Heart right ventricle (tissue), 16 donors: Measurements from ENCODE around the gene MRPS18A. TPM values are rescaled to one million over a fixed set of nuclear protein-coding genes. Genes with fewer than 3 reads are reported as not detected.
A peak's percentile ranks its signal among the peaks of the same experiment; 100 is the strongest.

Experiments
- ATAC-seq, 8 donors: fragments of 200-7000 bp; cut with Tn5 transposase; one replicate each; pipeline ENCODE4 v1.9.1; 2020; ENCODE audit warnings: mild to moderate bottlenecking in 8 of 8, moderate library complexity in 8 of 8, moderate number of reproducible peaks in 1 of 8
- DNase-seq, 2 donors: peaks; one replicate each; pipeline ENCODE4 v3.0.0-alpha.2; 2020
- H3K27ac ChIP-seq, 10 donors: fragments of 200-600 bp; sonication (generic) in 2 of 10; one replicate each; pipeline versions ENCODE4 v1.5.0 to v1.8.0; 2020 to 2022; ENCODE audit warnings: mild to moderate bottlenecking in 3 of 10
- H3K27me3 ChIP-seq, 7 donors: fragments of 200-600 bp; one replicate each; pipeline ENCODE4 v1.8.0; 2021 to 2022; ENCODE audit warnings: mild to moderate bottlenecking in 2 of 7
- H3K36me3 ChIP-seq, 9 donors: fragments of 200-600 bp; sonication (generic) in 1 of 9; one replicate each; pipeline versions ENCODE4 v1.5.0 to v1.8.0; 2020 to 2022; ENCODE audit warnings: mild to moderate bottlenecking in 2 of 9
- H3K4me1 ChIP-seq, 9 donors: fragments of 200-600 bp; sonication (generic) in 1 of 9; one replicate each; pipeline versions ENCODE4 v1.5.0 to v1.8.0; 2020 to 2022; ENCODE audit warnings: mild to moderate bottlenecking in 4 of 9
- H3K4me3 ChIP-seq, 10 donors: fragments of 200-600 bp; sonication (generic) in 2 of 10; one replicate each; pipeline versions ENCODE4 v1.5.0 to v1.8.0; 2020 to 2022; ENCODE audit warnings: mild to moderate bottlenecking in 7 of 10, moderate library complexity in 2 of 10
- H3K9me3 ChIP-seq, 11 donors: fragments of 200-600 bp in 10 of 11; sonication (generic) in 2 of 11; one replicate each; pipeline versions ENCODE4 v1.5.0 to v1.8.0; 2013 to 2022; ENCODE audit warnings: mild to moderate bottlenecking in 2 of 11, control low read depth in 1 of 11, moderate library complexity in 1 of 11
- CTCF ChIP-seq, 9 donors: fragments of 200-600 bp; sonication (generic) in 2 of 9; IDR thresholded peaks; one replicate each; pipeline versions ENCODE4 v1.5.0 to v1.8.0; 2021 to 2022; ENCODE audit warnings: antibody characterized with exemption in 9 of 9, mild to moderate bottlenecking in 5 of 9, moderate library complexity in 1 of 9
- WGBS, 2 donors: extraction: QIAGEN DNeasy Blood & Tissue Kit; methylation state at CpG; one replicate each; pipeline ENCODE4 v1.1.7; 2013; ENCODE audit warnings: inconsistent platforms in 1 of 2; 5-methylcytosine and 5-hydroxymethylcytosine counted together
- intact Hi-C, 10 donors: fragments of 100-400 bp; cut with DNase I; formaldehyde crosslinking; loops; one replicate each; pipeline versions ENCODE4 v1.11.1 to v1.14.2; 2022
- polyA plus RNA-seq, 2 donors: library from polyadenylated mRNA; stranded (reverse); fragments of 200-250 nt; gene quantifications; one replicate each; pipeline ENCODE4 v1.2.3, GENCODE V29; 2013
- total RNA-seq, 10 donors: library from RNA; stranded (reverse); fragmentation: NEBNext Ultra II Directional in 3 of 10; extraction: Animal tissue kit (Norgen Biotek cat#: 25700) in 3 of 10; gene quantifications; one replicate each; pipeline versions ENCODE4 v1.2.1 to v1.2.4, GENCODE V29; 2021 to 2023
- donor health status: Arrhythmogenic right ventricular cardiomyopathy.
- donor health status: ischemic (EF 13 %, LVEDD 7.1; RV severe dilation, severe dysfunction).
- donor health status: healthy with polysubstance abuse.
- donor health status: DM: no; HTN: yes; CAD: no.
- donor health status: DM: no; HTN: no; CAD: no.
- donor health status: ischemic (EF 25% LVEDD 6.9; RV normal size, moderate dysfunction).
- donor health status: ischemic (EF 25% LVEDD 5.7; RV mildly dilated, moderate dysfunction).
- donor health status: healthy.
- donor health status: DM: yes; HTN: yes; CAD: no.
- donor health status: Ischemic cardiomyopathy.
- donor health status: ischemic (EF 35%, LVEDD 5.7; RV mildly dilated, moderate dysfunction).
- donor health status: nonischemic (EF 11% LVEDD 7.7; RV severe dilation, severe dysfunction).
- donor health status: DM: yes; HTN: yes; CAD: no.
- donor health status: PGD.
- donor health status: ischemic (EF 29% LVEDD 5.4; RV normal size, mild dysfunction).
- donor health status: nonischemic (EF 23%, LVEDD 6.1; RV moderate dilation, normal function).

Gene MRPS18A
- total and polyA plus RNA-seq, 12 donors, result 30.4 to 103 (median 40.6) TPM

- no peak for ATAC-seq
- no peaks in the 10 kb centered on the region for H3K27me3 ChIP-seq
- H3K27ac ChIP-seq, result peak overlapping the region in 7 of 10 donors; percentile 16 to 55 (median 27)
- H3K4me1 ChIP-seq, result peaks cover 19 to 75% (median 56%) of the 10 kb centered on the region in 9 donors
- TF ChIP-seq CTCF (IDR thresholded peaks at IDR 0.05), result no peak
- no peaks in the 10 kb centered on the region for H3K9me3 ChIP-seq
- 52 to 58% methylated on average over 7 of the region's 7 CpGs for WGBS, 2 donors
- no peak overlapping the region for H3K4me3 ChIP-seq
- DNase-seq, result no peak
- intact Hi-C loops, result no loop called here
- H3K36me3 ChIP-seq, result no peaks in the 10 kb centered on the region
These were observed 12.1 kb upstream of the MRPS18A start for GRCh38 chr6:43699564-43700186.

DNA sequence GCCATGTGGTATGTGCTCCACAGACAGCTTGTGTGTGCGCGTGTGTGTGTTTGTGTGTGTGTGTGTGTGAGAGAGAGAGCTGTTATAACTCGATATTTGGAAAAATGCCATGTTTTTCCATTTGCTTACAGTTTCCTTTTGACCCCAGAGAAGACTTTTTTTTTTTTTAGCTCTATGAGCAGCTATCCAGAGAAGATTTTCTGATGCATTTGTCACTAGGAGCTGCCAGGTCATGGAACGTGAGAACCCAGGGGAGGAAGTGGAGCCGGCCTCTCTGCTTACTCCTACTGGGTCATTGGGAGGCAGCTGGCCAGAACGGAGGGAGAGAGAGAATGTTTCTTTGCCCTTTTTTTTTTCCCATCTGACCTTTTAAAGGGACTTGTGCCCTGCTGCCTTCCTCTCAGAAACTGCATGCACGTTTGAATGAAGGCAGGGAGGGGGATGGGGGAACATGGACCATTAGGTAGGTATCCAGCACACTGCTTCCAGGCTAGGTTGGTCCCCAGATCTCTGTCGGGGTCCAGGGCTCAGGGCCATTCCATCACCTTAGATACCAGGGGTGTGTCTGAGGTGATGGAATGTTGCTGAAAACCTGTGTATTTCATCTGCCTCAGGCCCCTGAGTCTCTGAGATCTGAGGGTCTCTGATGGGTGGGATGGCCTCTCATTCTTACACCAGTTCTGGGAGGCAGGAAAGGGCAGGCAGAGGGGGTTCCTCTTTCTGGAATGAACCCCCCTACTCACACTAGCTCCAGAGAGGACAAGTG is 11.2 kb upstream of the MRPS18A start:
- DNase-seq (peak; percentile 67 to 78), ATAC-seq (peak in 2 of 8 donors; percentile 11 to 18)
- H3K27me3 ChIP-seq, result no peaks in the 10 kb centered on the region
- H3K27ac ChIP-seq, result peak overlapping the region in 7 of 10 donors; percentile 16 to 55 (median 27)
- TF ChIP-seq CTCF (IDR thresholded peaks at IDR 0.05), result no peak
- 31 to 42% methylated on average over 8 of the region's 8 CpGs for WGBS, 2 donors
- intact Hi-C loops, result no loop called here
- no peaks in the 10 kb centered on the region for H3K36me3 ChIP-seq
- H3K4me1 ChIP-seq, result peaks cover 19 to 77% (median 52%) of the 10 kb centered on the region in 9 donors
- H3K4me3 ChIP-seq, result no peak overlapping the region
- no peaks in the 10 kb centered on the region for H3K9me3 ChIP-seq

DNA sequence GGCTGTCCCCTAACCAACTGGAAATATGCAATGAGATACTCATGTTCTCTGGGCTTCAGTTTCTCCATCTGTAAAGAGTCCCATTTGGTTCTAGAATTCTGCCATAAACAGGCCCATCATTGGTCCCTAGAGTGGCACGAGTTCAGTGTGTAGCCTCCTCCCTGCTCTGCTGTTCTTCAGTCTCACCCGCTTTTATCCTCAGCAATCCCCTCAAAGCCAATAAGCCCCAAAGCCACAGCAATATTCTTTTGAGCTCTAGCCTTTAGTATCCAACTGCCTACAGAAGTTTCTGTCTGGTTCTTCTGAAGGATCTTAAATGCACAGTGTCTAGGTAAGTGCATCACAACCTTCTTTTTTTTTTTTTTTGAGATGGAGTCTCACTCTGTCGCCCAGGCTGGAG is 9.8 kb upstream of the MRPS18A start:
- intact Hi-C loops, result no loop called here
- ATAC-seq (no peak), DNase-seq (no peak)
- 90 to 97% methylated on average over 3 of the region's 3 CpGs for WGBS, 2 donors
- Histone ChIP-seq H3K9me3 (no peaks in the 10 kb centered on the region), H3K4me1 (peaks cover 18 to 63% (median 38%) of the 10 kb centered on the region in 9 donors), H3K27ac (no peak overlapping the region), H3K4me3 (no peak overlapping the region), H3K36me3 (no peaks in the 10 kb centered on the region), H3K27me3 (no peaks in the 10 kb centered on the region)
- TF ChIP-seq CTCF (IDR thresholded peaks at IDR 0.05), result no peak

- Histone ChIP-seq H3K27me3 (no peaks in the 10 kb centered on the region), H3K36me3 (no peaks in the 10 kb centered on the region), H3K9me3 (no peaks in the 10 kb centered on the region), H3K27ac (peak overlapping the region in 5 of 10 donors; percentile 23 to 61 (median 45)), H3K4me1 (peaks cover 9 to 49% (median 25%) of the 10 kb centered on the region in 9 donors), H3K4me3 (no peak overlapping the region)
- ATAC-seq, result no peak
- WGBS, 2 donors, result 73 to 78% methylated on average over 4 of the region's 4 CpGs
- TF ChIP-seq CTCF (IDR thresholded peaks at IDR 0.05), result no peak
- DNase-seq, result no peak
- intact Hi-C loops, result no loop called here
These were observed 8.3 kb upstream of the MRPS18A start for GRCh38 chr6:43695967-43696291.
